HG02678 (cell line): ENCODE data around the gene LILRB2.
"Not testable (repeated sequence)": the region's sequence is repeated elsewhere in the genome, so short reads cannot be mapped to it uniquely, and the experiment has no call there.

Experiments
- ATAC-seq: cut with Tn5 transposase; IDR thresholded peaks from one replicate; pipeline ENCODE4 v1.9.1; 2021; ENCODE audit warnings: mild to moderate bottlenecking, moderate library complexity; ENCODE audit not compliant: unreplicated experiment

Gene LILRB2

GRCh38 chr19:54275951-54276350, 5.0 kb downstream of the LILRB2 start:
- no peak for ATAC-seq

GRCh38 chr19:54274516-54274915, 6.4 kb downstream of the LILRB2 start:
- not testable (repeated sequence) for ATAC-seq

GRCh38 chr19:54273821-54274220, 7.1 kb downstream of the LILRB2 start:
- ATAC-seq: no peak

DNA sequence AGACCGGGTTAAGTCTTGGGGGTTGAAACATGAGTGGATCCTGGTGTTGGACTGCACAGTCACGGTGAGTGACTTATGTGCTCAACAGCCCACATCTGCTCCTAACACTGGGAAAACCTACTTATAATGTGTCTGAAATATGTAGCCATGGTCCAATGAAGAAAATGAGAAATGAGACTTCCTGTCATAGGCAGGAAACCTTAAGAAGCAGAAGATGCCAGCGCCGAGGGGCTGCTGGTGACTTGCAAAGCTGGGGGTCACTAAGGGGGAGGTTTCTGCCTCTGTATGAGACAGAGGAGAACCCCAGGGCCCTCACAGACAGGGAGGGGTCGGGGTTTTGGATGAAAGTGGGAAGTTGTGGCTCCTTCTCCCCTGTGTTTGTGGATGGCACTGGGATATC, 8.7 kb downstream of the LILRB2 start:
- not testable (repeated sequence) for ATAC-seq

- not testable (repeated sequence) for ATAC-seq
Measured at GRCh38 chr19:54271587-54271986, 9.3 kb downstream of the LILRB2 start.

- ATAC-seq: no peak
Measured at GRCh38 chr19:54271106-54271505, 9.8 kb downstream of the LILRB2 start.

DNA sequence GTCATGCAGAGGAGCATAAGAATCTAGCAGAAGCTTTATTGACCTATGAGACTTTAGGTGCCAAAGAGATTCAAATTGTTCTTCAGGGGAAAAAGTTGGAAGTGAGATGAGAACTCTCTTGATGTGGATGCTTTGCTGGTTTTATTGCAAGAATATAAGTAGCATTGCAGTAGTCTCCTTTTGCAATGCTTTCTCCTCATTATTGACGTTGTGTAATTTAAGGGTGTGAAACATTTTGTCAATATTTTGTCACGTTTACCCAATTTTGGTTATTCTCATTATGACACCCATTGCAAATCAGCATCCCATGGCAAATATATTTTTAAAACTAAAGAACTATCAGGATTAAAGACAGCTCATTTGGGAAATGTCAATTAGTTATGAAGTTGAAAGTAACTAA, 12.0 kb downstream of the LILRB2 start:
- no peak for ATAC-seq

- ATAC-seq: no peak
Measured at GRCh38 chr19:54266133-54266532, 14.8 kb downstream of the LILRB2 start.

DNA sequence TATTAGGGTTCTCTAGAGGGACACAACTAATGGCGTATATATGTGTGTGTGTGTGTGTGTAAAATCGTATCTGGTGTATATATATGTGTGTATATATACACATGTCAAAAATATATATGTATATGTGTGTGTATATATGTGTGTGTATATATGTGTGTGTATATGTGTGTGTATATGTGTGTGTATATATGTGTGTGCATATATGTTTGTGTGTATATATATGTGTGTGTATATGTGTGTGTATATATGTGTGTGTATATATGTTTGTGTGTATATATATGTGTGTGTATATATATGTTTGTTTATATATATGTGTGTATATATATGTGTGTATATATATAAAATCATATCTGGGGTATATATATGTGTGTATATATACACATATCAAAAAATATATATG, 18.4 kb downstream of the LILRB2 start:
- no peak for ATAC-seq

DNA sequence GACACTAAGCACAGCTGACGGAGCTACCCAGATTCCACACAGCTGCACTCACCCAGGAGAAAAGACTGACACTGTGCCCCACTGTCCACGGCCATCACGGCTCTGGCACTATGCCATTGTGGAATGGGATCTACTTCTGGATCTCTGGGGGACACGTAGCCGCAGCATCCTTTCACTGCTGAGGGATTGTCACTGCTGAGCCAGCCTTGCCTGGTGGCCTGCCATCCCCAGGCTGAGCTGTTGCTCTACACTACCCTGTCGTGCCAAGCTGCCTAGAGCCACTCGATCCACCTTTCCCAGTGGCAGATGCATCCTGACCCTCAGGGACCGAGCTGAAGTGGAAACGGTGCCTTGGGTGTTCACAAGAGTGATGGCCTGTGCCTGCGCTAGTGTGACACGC, 18.8 kb downstream of the LILRB2 start:
- no peak for ATAC-seq

DNA sequence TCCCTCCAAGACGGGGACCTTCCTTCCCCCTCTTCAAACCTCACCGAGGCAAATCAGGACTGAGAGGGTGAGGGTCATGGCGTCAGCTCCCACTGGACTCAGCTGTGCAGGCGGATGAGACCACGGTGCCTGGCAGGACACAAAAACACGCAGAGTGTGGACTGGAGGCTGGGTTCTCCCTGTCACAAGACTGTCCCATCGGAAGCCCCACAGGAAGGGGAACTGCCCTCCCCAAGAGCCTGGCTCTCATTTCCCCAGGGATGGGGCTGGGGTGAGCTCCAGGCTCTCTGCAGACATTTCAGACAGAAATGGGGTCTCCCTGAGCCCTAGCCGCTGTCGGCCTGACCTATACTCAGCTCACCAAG, 23.8 kb downstream of the LILRB2 start, which contains the start of gene LILRB5:
Gene LILRB5 (minus strand): TSS at position 158 of the 365 bp plus-strand sequence. CDS start 80 bp downstream, at position 78.
- no peak for ATAC-seq

DNA sequence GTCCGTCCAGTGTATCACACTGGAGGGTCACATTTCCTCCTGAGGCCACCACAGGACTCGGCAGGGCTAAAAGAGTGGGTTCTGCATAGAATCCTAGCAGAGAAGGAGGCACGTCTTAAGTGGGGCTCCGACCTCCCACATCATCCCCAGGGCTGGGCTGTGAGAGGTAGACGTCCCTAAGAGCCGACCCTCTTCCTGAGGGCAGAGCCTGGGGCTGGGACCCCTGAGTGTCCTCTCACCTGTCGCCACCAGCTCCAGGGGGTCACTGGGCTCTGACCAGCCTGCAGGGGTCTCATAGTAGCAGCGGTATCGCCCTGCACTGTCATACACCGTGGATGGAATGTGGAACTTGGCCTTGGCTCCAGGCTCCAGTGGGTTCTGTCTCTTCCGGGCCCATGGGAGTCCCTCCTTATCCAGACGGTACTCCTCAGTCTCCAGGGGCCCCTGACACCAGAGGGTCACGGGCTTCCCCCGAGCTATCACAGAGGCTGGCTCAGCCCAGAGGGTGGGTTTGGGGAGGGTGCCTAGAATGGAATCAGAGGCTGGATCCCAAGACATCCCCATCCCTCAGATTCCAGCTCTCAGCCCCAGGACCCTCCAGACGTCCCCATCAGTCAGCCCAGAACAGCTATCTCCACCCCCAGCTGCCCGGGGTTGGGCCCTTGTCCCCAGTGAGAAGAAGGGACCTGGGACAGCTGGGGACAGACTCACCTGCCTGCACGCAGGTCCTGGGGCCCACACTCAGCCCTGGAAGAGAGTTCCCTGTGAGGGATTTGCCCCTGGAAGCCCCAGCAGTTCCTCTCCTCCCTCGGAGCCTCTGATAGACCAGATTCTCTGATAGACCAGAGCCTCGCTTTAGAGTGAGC, 24.4 kb downstream of the LILRB2 start:
- no peak for ATAC-seq

DNA sequence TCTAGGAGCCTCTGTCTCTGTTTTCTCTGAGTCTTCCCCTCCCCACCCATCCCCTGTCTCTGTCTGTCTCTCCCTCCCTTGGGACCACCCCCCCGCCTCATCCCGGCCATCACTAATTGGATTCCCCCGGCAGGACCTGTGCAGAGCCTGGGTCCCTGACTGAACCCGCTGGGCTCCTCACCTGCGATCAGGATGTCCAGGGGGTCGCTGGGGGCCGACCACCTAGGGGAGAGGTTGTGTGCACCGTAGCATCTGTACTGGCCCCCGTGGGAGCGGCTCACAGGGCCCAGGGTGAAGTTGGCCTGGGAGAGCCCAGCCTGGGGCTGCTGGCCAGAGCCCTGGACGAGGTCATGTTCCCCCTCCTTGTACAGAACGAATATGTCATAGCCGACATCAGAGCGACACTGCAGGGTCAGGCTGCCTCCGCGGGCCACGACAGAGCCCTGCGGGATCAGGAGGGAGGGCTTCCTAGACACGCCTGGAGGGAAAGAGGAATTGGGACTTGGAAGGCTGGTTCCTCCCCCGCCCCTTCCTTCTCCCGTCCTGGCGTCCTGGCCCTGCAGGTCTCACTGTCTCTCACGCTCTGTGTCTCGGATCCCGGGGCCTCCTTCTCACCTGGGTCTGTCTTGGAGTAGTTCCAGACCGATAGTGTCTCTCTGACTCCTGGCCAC, 25.7 kb downstream of the LILRB2 start:
- ATAC-seq: no peak

DNA sequence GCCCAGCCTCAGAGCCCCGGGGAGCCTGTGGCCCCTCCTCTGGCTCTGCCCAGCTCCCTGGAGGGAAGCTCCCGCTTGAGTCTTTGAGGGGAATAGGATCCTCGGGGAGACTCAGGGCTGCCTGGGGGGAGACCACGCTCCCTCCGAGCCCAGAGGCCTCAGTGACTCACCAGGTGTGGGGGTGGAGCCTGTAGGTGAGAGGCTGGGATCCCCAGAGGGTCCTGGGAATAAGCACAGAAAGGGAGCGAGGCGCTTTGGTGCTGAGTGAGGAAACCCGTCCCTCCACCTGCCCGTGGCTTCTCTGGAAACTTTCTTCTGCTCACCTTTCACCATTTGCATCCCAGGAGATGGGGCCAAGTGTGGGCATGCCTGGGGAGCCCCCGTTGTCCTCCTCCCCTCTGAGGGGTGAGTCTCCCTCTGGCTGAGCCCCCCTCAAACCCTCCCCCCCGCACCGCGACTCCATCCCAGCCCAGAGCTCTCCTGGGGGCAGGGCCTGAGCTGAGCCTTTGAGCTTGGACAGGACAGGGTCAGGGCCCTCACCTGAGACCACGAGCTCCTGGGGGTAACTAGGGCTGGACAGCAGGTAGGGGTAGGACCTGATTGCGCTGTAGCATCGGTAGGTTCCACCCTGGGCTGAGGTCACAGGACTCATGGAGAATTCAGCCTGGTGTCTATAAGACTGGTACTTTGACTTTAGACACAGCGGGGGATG, 26.6 kb downstream of the LILRB2 start:
- no peak for ATAC-seq

DNA sequence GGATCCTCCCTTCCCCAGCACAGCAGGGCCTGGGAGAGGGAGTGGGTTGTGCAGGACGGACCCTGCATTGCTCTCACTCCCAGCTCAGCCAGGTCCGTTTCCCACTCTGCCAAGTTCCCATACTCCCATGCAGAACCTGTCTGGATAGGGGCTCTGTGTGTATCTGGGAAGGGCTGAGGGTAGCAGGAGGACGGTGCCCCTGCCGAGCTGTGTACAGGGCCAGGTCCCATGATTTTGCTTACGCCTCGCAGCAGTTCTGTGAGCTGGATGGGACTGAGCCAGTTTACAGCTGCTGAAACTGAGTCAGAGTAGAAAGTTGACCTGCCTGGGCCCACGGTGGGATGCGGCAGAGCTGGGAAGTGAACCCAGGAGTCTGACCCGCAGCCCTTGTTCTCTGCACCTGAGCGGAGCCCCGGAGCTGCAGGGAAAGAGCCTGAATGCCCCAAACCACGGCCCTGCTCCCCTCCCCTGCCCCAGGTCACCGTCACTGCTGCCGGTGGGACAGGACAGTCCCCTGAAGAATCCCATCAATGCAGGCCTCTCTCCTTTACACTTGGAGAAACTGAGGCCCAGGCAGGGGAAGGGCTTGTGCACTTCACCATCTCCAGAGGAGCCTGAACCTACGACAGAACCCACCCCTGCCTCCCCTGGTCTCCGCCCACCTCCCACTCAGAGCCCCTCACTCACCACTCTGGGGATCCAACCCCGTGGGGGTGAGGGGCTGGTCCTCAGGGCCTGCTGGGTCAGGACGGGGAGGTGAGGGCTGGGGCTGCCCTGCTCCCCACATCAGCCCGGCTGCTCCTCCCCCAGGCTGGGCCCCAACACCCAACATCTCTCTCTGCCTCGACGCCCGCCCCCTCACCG, 27.3 kb downstream of the LILRB2 start:
- ATAC-seq: no peak

DNA sequence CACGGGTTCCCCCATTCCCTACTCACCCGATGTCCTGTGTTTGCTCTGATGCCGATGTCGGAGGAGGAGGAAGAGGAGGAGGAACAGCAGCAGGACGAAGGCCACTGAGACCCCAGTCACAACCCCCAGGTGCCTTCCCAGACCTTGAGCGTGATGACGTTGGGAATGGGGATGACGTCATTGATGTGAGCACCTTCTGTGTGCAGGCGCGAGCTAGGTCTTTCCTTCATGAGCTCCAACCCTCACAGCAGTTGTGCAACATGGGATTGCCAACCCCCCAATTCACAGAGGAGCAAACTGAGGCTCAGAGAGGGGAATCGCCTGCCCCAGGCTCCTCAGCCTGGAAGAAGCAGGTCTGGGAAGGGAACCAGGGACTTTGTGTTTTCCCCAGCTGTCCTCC, 28.1 kb downstream of the LILRB2 start:
- ATAC-seq: no peak

GRCh38 chr19:54252243-54252642, 28.7 kb downstream of the LILRB2 start:
- no peak for ATAC-seq

DNA sequence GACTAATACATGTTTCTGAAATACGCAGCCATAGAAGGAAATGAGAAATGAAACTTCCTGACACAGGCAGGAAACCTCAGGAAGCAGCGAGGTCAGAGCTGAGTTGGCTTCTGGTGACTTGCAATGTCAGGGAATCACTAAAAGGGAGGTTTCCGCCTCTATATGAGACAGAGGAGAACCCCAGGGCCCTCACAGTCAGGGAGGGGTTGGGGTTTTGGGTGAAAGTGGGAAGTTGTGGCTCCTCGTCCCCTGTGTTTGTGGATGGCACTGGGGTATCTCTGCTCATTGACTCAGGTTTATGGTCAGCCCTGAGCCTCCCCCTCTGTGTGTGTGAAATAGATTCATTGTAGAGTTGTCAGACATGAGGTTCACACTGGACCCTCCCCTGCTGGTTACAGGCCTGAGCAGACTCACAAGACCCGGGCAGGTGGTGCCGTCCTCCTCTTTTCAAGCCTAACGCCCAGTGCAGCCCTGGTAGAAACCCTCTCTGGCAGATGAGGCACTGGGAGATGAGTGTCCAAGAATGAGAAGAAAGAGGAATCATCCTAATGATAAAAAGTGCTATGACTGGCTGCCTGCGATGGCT, 32.8 kb downstream of the LILRB2 start:
- no peak for ATAC-seq

DNA sequence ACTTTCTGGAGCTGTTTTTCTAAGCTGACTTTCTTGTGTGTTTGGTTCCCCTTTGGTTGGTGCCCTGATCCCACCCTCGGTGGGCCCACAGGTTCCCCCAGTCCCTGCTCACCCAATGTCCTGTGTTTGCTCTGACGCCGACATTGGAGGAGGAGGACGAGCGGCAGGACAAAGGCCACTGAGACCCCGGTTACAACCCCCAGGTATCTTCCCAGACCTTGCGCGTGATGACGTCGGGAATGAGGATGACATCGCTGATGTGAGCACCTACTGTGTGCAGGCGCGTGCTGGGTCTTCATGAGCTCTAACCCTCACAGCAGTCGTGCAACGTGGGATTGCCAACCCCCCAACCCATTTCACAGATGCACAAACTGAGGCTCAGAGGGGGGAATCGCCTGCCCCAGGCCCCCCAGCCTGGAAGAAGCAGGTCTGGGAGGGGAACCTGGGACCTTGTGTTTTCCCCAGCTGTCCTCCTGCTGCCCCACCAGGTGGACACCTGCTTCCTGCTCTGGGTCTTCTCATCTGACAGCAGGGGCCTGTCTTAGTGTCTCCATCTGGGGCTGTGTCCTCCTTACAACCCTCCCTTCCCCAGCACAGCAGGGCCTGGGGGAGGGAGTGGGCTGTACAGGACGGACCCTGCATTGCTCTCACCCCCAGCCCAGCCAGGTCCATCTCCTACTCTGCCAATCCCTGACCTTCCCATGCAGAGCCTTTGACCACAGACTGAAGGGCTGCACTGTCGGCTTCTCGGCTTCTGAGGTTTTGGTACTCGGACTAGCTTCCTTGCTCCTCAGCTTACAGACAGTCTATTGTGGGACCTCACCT, 33.6 kb downstream of the LILRB2 start:
- no peak for ATAC-seq
